GM18526 (cell line): ENCODE measurements around the gene CCDC28A.

Experiments used
- POLR2A ChIP-seq: IDR thresholded peaks from 3 replicates; pipeline ENCODE4 v1.6.1; 2011; ENCODE audit not compliant: insufficient read length; ENCODE audit errors: extremely low read depth

The CCDC28A gene

DNA sequence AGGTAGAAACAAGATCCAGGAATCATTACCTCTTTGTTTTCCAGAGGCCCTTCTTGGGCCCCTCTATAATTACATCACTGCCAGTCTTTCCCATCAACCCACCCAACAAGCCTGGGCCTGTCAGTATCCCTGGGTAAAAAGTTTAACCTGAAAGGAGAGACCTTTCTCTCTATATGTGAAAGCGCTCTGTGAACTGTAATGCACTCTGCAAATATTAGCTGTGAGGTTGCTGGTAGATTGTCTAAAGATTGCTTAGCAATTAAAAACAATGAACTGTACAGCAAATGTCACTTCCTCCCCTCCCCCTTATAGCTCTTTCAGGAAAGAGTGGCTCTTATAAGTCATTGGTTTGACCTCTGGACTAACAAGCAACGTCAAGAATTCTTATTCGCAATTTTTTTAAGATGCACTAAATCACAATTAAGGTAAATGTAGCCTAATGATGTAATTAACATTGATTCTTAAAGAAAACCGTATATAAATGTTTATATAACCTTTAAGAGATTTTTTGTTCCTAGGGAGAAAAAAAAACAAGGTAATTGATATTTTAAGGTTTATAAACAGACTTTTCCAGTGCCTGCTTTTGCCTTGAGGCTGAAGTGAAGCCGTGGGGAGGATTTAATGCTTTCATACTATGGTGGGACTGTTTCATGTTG is 40.7 kb downstream of the CCDC28A start:
- no peak for TF ChIP-seq POLR2A

DNA sequence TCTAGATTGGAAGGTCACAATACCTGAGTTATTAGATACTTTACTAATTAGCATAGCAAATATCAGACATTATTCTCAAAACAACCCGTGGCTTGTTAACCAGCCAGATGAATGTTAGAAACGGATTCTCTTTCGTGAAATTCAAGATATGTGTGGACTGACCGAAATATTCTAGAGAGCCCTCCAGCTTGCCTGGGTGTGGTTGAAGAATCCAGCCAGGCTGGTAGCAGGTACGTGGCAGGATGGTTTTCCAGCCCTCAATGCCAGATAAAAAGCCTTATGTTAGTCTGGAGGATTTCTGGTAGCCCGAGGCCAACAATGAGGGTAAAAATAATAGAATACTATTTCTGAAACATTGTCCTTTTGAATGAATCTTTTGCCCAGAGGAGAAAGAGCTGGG is 41.7 kb downstream of the CCDC28A start:
- no peak for TF ChIP-seq POLR2A

GRCh38 chr6:138815797-138816528 is 42.4 kb downstream of the CCDC28A start:
- no peak for TF ChIP-seq POLR2A

DNA sequence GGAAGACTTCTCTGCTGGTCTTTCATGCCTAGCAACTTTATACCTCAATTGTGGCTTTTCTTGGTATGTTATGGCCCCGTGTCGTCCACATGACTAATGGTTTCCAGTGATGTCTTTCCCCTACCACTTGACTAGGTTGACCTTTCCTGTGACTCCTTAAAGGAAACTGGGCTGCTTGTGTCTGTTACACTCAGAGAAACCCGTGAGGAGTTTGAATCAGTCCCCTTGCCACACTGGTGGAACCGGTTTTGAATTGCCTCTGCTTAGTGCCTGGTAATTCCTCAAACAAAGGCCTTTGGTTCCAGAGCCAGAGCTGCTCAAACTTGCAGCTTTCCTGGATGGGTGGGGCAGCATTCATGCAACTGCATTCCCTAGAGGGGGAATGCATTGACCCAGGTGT is 44.2 kb downstream of the CCDC28A start:
- no peak for TF ChIP-seq POLR2A

- no peak for TF ChIP-seq POLR2A
Measured at GRCh38 chr6:138818496-138819194, 45.1 kb downstream of the CCDC28A start.

DNA sequence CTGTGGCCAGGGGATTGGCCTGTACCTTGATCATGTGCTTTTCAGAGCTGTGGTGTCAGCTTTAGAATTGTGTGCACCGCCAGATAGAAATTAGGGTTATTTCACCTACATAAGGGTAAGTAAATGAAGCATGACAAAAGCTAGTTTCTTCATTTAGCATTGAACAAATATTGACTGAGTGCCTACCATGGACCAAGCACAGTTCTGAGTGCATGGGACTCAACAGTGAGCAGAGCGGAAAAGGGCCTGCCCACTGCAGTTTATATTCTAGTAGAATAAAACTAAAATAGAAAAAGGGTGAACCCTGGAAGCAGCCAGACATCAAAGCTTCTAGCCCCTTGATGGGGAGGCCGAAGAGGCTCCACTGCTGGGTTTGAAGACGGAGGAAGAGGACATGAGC is 48.0 kb downstream of the CCDC28A start:
- TF ChIP-seq POLR2A, result no peak

DNA sequence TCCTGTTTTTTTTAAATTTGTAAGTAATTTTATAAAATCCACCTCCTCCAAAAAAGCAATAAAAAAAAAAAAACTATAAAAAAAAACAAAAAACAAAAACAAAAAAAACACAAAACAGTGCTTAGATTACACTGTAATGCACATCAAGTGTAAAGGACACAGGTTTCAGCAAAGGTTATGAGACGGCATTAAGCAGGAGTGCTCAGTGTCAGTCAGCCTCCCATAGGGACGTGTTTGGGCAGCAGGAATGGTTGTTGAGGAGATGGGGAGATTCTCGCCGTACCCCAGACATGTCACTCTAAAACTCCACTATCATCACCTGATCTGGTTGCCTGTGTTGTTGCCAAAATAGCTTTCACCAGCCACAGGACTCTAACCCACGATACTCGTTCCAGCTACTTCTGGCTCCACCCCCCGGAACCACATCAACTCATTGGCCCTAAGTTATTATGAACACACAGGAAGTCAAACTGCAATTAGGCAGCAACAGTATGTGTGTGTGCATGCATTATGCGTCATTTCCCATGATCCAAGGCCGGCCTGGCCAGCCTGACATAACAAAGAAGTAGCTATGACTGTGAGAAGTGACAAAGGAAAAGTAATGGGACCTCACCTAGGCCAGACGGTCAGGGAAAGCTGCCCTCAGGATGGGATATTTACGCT is 51.0 kb downstream of the CCDC28A start:
- TF ChIP-seq POLR2A, result no peak

GRCh38 chr6:138830248-138830647 is 56.7 kb downstream of the CCDC28A start:
- TF ChIP-seq POLR2A, result no peak

GRCh38 chr6:138832182-138832581 is 58.6 kb downstream of the CCDC28A start:
- TF ChIP-seq POLR2A, result no peak

GRCh38 chr6:138833816-138834539 is 60.4 kb downstream of the CCDC28A start:
- TF ChIP-seq POLR2A, result no peak

- TF ChIP-seq POLR2A, result no peak
Measured at GRCh38 chr6:138837246-138837645, 63.7 kb downstream of the CCDC28A start.
